ENCODE data around the gene CFAP97D2. TPM values are rescaled to one million over a fixed set of nuclear protein-coding genes. Genes with fewer than 3 reads are reported as not detected.
"Not testable (repeated sequence)": the region's sequence is repeated elsewhere in the genome, so short reads cannot be mapped to it uniquely, and the experiment has no call there.

The CFAP97D2 gene
- total RNA-seq, 2 donors from 2014 or later = not detected

GRCh38 chr13:114132419-114133121, 46.5 kb upstream of the CFAP97D2 start, which contains the start of gene RASA3:
RASA3 (minus strand) TSS chr13:114132623; CDS start chr13:114132489, 134 bp downstream.
- DNase-seq (ENCODE audit: low spot score) = no peak
- H3K27ac ChIP-seq = peak within 1 kb of the TSS; percentile 85 to 88
- H3K4me3 ChIP-seq = peak within 1 kb of the TSS; percentile 89 to 96
- H3K9me3 ChIP-seq = no peaks in the 10 kb centered on the region
- peaks cover 0 to 49% of the 10 kb centered on the region in 2 donors for H3K4me1 ChIP-seq
- no peaks in the 10 kb centered on the region for H3K36me3 ChIP-seq
- H3K27me3 ChIP-seq = no peaks in the 10 kb centered on the region
- TF ChIP-seq CTCF (IDR thresholded peaks at IDR 0.05) = no peak

- not testable (repeated sequence) for H3K36me3 ChIP-seq; DNase-seq (ENCODE audit: low spot score); H3K27me3 ChIP-seq; H3K9me3 ChIP-seq; H3K27ac ChIP-seq
- Histone ChIP-seq H3K4me3 (peak overlapping the region in 1 of 2 donors; percentile 89), H3K4me1 (peaks cover 0 to 43% of the 10 kb centered on the region in 2 donors)
These were observed 45.9 kb upstream of the CFAP97D2 start for GRCh38 chr13:114133126-114133525.

GRCh38 chr13:114133552-114133951, 45.5 kb upstream of the CFAP97D2 start:
- H3K36me3 ChIP-seq; H3K27me3 ChIP-seq; H3K9me3 ChIP-seq; H3K27ac ChIP-seq; DNase-seq (ENCODE audit: low spot score); H3K4me3 ChIP-seq: not testable (repeated sequence)
- peaks cover 0 to 39% of the 10 kb centered on the region in 2 donors for H3K4me1 ChIP-seq

- Histone ChIP-seq H3K9me3 (no peaks in the 10 kb centered on the region), H3K27ac (peak overlapping the region in 1 of 2 donors; percentile 24), H3K4me1 (peaks cover 0 to 31% of the 10 kb centered on the region in 2 donors), H3K36me3 (no peaks in the 10 kb centered on the region), H3K4me3 (no peak overlapping the region), H3K27me3 (no peaks in the 10 kb centered on the region)
- DNase-seq (ENCODE audit: low spot score) = no peak
- TF ChIP-seq CTCF (IDR thresholded peaks at IDR 0.05) = no peak
These were observed 44.7 kb upstream of the CFAP97D2 start for GRCh38 chr13:114134111-114134943.

- DNase-seq (ENCODE audit: low spot score) = no peak
- no peak for TF ChIP-seq CTCF (IDR thresholded peaks at IDR 0.05)
- Histone ChIP-seq H3K4me1 (peaks cover 0 to 24% of the 10 kb centered on the region in 2 donors), H3K27me3 (no peaks in the 10 kb centered on the region), H3K9me3 (no peaks in the 10 kb centered on the region), H3K36me3 (no peaks in the 10 kb centered on the region), H3K27ac (peak overlapping the region in 1 of 2 donors; percentile 24), H3K4me3 (no peak overlapping the region)
These were observed 44.0 kb upstream of the CFAP97D2 start for GRCh38 chr13:114134944-114135610.

- H3K4me3 ChIP-seq = no peak overlapping the region
- DNase-seq (ENCODE audit: low spot score) = no peak
- no peaks in the 10 kb centered on the region for H3K36me3 ChIP-seq
- H3K27me3 ChIP-seq = no peaks in the 10 kb centered on the region
- no peak overlapping the region for H3K27ac ChIP-seq
- H3K9me3 ChIP-seq = no peaks in the 10 kb centered on the region
- H3K4me1 ChIP-seq = peaks cover 0 to 17% of the 10 kb centered on the region in 2 donors
- no peak for TF ChIP-seq CTCF (IDR thresholded peaks at IDR 0.05)
These were observed 43.3 kb upstream of the CFAP97D2 start for GRCh38 chr13:114135731-114136171.

Data from right atrium auricular region (tissue), 2 donors.